ENCODE data around the gene DGUOK. TPM values are rescaled to one million over a fixed set of nuclear protein-coding genes. Genes with fewer than 3 reads are reported as not detected.
"Not testable (repeated sequence)": the region's sequence is repeated elsewhere in the genome, so short reads cannot be mapped to it uniquely, and the experiment has no call there.

DGUOK gene
- 115 TPM for polyA plus RNA-seq (2013, experiment 1 of 2)
- polyA plus RNA-seq (2013, experiment 2 of 2): 112 TPM

- peak within 1 kb of the TSS; percentile 100 for H3K9ac ChIP-seq (ENCODE audit: low read length)
- peak within 1 kb of the TSS in 1 of 2 experiments; percentile 95 for H3K14ac ChIP-seq (ENCODE audit: low read length in 2 of 2)
- DNase-seq: peak; percentile 99
- peak within 1 kb of the TSS; percentile 96 for H3K27ac ChIP-seq (ENCODE audit: low read length, poor library complexity, severe bottlenecking)
- H3K4me3 ChIP-seq (ENCODE audit: insufficient read depth in 1 of 2, low read depth in 1 of 2, low read length in 2 of 2): peak within 1 kb of the TSS; percentile 95
- peak within 1 kb of the TSS; percentile 53 to 72 for H3K4ac ChIP-seq (ENCODE audit: low read depth in 1 of 2, low read length in 2 of 2)
- H2AFZ ChIP-seq (ENCODE audit: low read depth, low read length): peak within 1 kb of the TSS; percentile 97
- H3K4me1 ChIP-seq (ENCODE audit: control insufficient read depth, insufficient read depth, low read depth, low read length): peaks cover 7% of the 10 kb centered on the region
- H2BK12ac ChIP-seq (ENCODE audit: low read length in 2 of 2): peak within 1 kb of the TSS in 1 of 2 experiments; percentile 12
- H4K8ac ChIP-seq (ENCODE audit: low read length): peak within 1 kb of the TSS; percentile 92
- H3K23ac ChIP-seq (ENCODE audit: low read length in 2 of 2): no peak within 1 kb of the TSS
- peak within 1 kb of the TSS; percentile 90 for H2BK120ac ChIP-seq (ENCODE audit: low read depth, low read length)
- H3K36me3 ChIP-seq (ENCODE audit: control insufficient read depth in 1 of 2, insufficient read depth in 2 of 2, low read depth in 1 of 2, low read length in 2 of 2): peaks cover 3 to 7% of the 10 kb centered on the region in 2 experiments
- H2BK5ac ChIP-seq (ENCODE audit: low read depth, low read length, poor library complexity, severe bottlenecking): peak within 1 kb of the TSS; percentile 92
- H2BK15ac ChIP-seq (ENCODE audit: low read depth, poor library complexity, severe bottlenecking): peak within 1 kb of the TSS; percentile 88
- peaks cover 0 to 16% of the 10 kb centered on the region in 2 experiments for H3K27me3 ChIP-seq (ENCODE audit: control insufficient read depth in 1 of 2, insufficient read depth in 1 of 2, low read length in 2 of 2)
- peak within 1 kb of the TSS; percentile 65 for H3K4me2 ChIP-seq (ENCODE audit: low read length, poor library complexity, severe bottlenecking)
- H4K91ac ChIP-seq (ENCODE audit: low read length): peak within 1 kb of the TSS; percentile 87
- under 1% methylated on average over 50 of the region's 50 CpGs for WGBS
- H3K79me1 ChIP-seq (replicated peaks; ENCODE audit: low read length, poor library complexity, severe bottlenecking): peaks cover 2% of the 10 kb centered on the region
- peak within 1 kb of the TSS; percentile 98 for H3K18ac ChIP-seq (ENCODE audit: low read depth in 1 of 2, low read length in 2 of 2)
- peak within 1 kb of the TSS; percentile 75 for H2AK5ac ChIP-seq (ENCODE audit: low read length, severe bottlenecking)
- H3K9me3 ChIP-seq (ENCODE audit: control insufficient read depth, low read length): no peaks in the 10 kb centered on the region
These were observed at the start of gene DGUOK for GRCh38 chr2:73926493-73927327. Gene DGUOK (plus strand): TSS chr2:73926880. CDS start chr2:73926911, 31 bp downstream.

GRCh38 chr2:73877071-73877802 is 49.4 kb upstream of the DGUOK start:
- H2BK15ac ChIP-seq (ENCODE audit: low read depth, poor library complexity, severe bottlenecking): no peak overlapping the region
- WGBS: 90% methylated on average over 8 of the region's 9 CpGs

GRCh38 chr2:73877984-73878383 is 48.7 kb upstream of the DGUOK start:
- not testable (repeated sequence) for H2BK120ac ChIP-seq (ENCODE audit: low read depth, low read length); H3K36me3 ChIP-seq (ENCODE audit: control insufficient read depth in 1 of 2, insufficient read depth in 2 of 2, low read depth in 1 of 2, low read length in 2 of 2); H3K4me3 ChIP-seq (ENCODE audit: insufficient read depth in 1 of 2, low read depth in 1 of 2, low read length in 2 of 2); H3K4me2 ChIP-seq (ENCODE audit: low read length, poor library complexity, severe bottlenecking); H3K79me1 ChIP-seq (replicated peaks; ENCODE audit: low read length, poor library complexity, severe bottlenecking); H4K91ac ChIP-seq (ENCODE audit: low read length); H3K18ac ChIP-seq (ENCODE audit: low read depth in 1 of 2, low read length in 2 of 2); H2AFZ ChIP-seq (ENCODE audit: low read depth, low read length); DNase-seq; H2BK5ac ChIP-seq (ENCODE audit: low read depth, low read length, poor library complexity, severe bottlenecking); H2AK5ac ChIP-seq (ENCODE audit: low read length, severe bottlenecking); H3K14ac ChIP-seq (ENCODE audit: low read length in 2 of 2); H3K9me3 ChIP-seq (ENCODE audit: control insufficient read depth, low read length); H4K8ac ChIP-seq (ENCODE audit: low read length); H3K23ac ChIP-seq (ENCODE audit: low read length in 2 of 2); H3K4me1 ChIP-seq (ENCODE audit: control insufficient read depth, insufficient read depth, low read depth, low read length); H3K27ac ChIP-seq (ENCODE audit: low read length, poor library complexity, severe bottlenecking); H2BK15ac ChIP-seq (ENCODE audit: low read depth, poor library complexity, severe bottlenecking); H2BK12ac ChIP-seq (ENCODE audit: low read length in 2 of 2); H3K9ac ChIP-seq (ENCODE audit: low read length); H3K4ac ChIP-seq (ENCODE audit: low read depth in 1 of 2, low read length in 2 of 2)
- H3K27me3 ChIP-seq (ENCODE audit: control insufficient read depth in 1 of 2, insufficient read depth in 1 of 2, low read length in 2 of 2): peaks cover 0 to 55% of the 10 kb centered on the region in 2 experiments
- 89% methylated on average over 5 of the region's 5 CpGs for WGBS

More at GRCh38 chr2:73877071-73877802, 49.4 kb upstream of the DGUOK start:
- Histone ChIP-seq H3K4ac (ENCODE audit: low read depth in 1 of 2, low read length in 2 of 2) (no peak overlapping the region), H3K4me1 (ENCODE audit: control insufficient read depth, insufficient read depth, low read depth, low read length) (no peaks in the 10 kb centered on the region), H3K18ac (ENCODE audit: low read depth in 1 of 2, low read length in 2 of 2) (no peak overlapping the region), H3K9ac (ENCODE audit: low read length) (no peak overlapping the region), H3K14ac (ENCODE audit: low read length in 2 of 2) (no peak overlapping the region), H4K8ac (ENCODE audit: low read length) (no peak overlapping the region), H3K23ac (ENCODE audit: low read length in 2 of 2) (no peak overlapping the region), H3K4me2 (ENCODE audit: low read length, poor library complexity, severe bottlenecking) (no peak overlapping the region), H2AFZ (ENCODE audit: low read depth, low read length) (no peak overlapping the region), H2BK120ac (ENCODE audit: low read depth, low read length) (no peak overlapping the region), H3K4me3 (ENCODE audit: insufficient read depth in 1 of 2, low read depth in 1 of 2, low read length in 2 of 2) (no peak overlapping the region), H2BK12ac (ENCODE audit: low read length in 2 of 2) (no peak overlapping the region), H4K91ac (ENCODE audit: low read length) (no peak overlapping the region), H3K9me3 (ENCODE audit: control insufficient read depth, low read length) (no peaks in the 10 kb centered on the region), H3K27ac (ENCODE audit: low read length, poor library complexity, severe bottlenecking) (no peak overlapping the region), H3K79me1 (replicated peaks; ENCODE audit: low read length, poor library complexity, severe bottlenecking) (no peaks in the 10 kb centered on the region), H3K36me3 (ENCODE audit: control insufficient read depth in 1 of 2, insufficient read depth in 2 of 2, low read depth in 1 of 2, low read length in 2 of 2) (peaks cover 0 to 8% of the 10 kb centered on the region in 2 experiments), H2BK5ac (ENCODE audit: low read depth, low read length, poor library complexity, severe bottlenecking) (no peak overlapping the region), H3K27me3 (ENCODE audit: control insufficient read depth in 1 of 2, insufficient read depth in 1 of 2, low read length in 2 of 2) (peaks cover 0 to 55% of the 10 kb centered on the region in 2 experiments), H2AK5ac (ENCODE audit: low read length, severe bottlenecking) (no peak overlapping the region)
- no peak for DNase-seq

GRCh38 chr2:73885406-73885805 is 41.3 kb upstream of the DGUOK start:
- H3K14ac ChIP-seq (ENCODE audit: low read length in 2 of 2): no peak overlapping the region
- no peak overlapping the region for H4K8ac ChIP-seq (ENCODE audit: low read length)
- no peak overlapping the region for H4K91ac ChIP-seq (ENCODE audit: low read length)
- no peaks in the 10 kb centered on the region for H3K79me1 ChIP-seq (replicated peaks; ENCODE audit: low read length, poor library complexity, severe bottlenecking)
- no peak overlapping the region for H2BK12ac ChIP-seq (ENCODE audit: low read length in 2 of 2)
- no peaks in the 10 kb centered on the region for H3K9me3 ChIP-seq (ENCODE audit: control insufficient read depth, low read length)
- no peak overlapping the region for H3K4me3 ChIP-seq (ENCODE audit: insufficient read depth in 1 of 2, low read depth in 1 of 2, low read length in 2 of 2)
- 100% methylated on average over 1 of the region's 2 CpGs for WGBS
- no peak overlapping the region for H2AFZ ChIP-seq (ENCODE audit: low read depth, low read length)
- no peak overlapping the region for H3K4me2 ChIP-seq (ENCODE audit: low read length, poor library complexity, severe bottlenecking)
- H3K9ac ChIP-seq (ENCODE audit: low read length): no peak overlapping the region
- peaks cover 0 to 70% of the 10 kb centered on the region in 2 experiments for H3K27me3 ChIP-seq (ENCODE audit: control insufficient read depth in 1 of 2, insufficient read depth in 1 of 2, low read length in 2 of 2)
- no peak overlapping the region for H2BK15ac ChIP-seq (ENCODE audit: low read depth, poor library complexity, severe bottlenecking)
- no peak for DNase-seq
- H2BK5ac ChIP-seq (ENCODE audit: low read depth, low read length, poor library complexity, severe bottlenecking): no peak overlapping the region
- no peak overlapping the region for H3K27ac ChIP-seq (ENCODE audit: low read length, poor library complexity, severe bottlenecking)
- H3K18ac ChIP-seq (ENCODE audit: low read depth in 1 of 2, low read length in 2 of 2): no peak overlapping the region
- no peaks in the 10 kb centered on the region for H3K36me3 ChIP-seq (ENCODE audit: control insufficient read depth in 1 of 2, insufficient read depth in 2 of 2, low read depth in 1 of 2, low read length in 2 of 2)
- H3K4ac ChIP-seq (ENCODE audit: low read depth in 1 of 2, low read length in 2 of 2): no peak overlapping the region
- no peak overlapping the region for H3K23ac ChIP-seq (ENCODE audit: low read length in 2 of 2)
- H2BK120ac ChIP-seq (ENCODE audit: low read depth, low read length): no peak overlapping the region
- no peak overlapping the region for H2AK5ac ChIP-seq (ENCODE audit: low read length, severe bottlenecking)
- H3K4me1 ChIP-seq (ENCODE audit: control insufficient read depth, insufficient read depth, low read depth, low read length): peaks cover 3% of the 10 kb centered on the region

All from mesenchymal stem cell (in vitro differentiated cells and primary cell).